Liver (tissue), 9 donors: ENCODE data around the gene EEF2K. TPM values are rescaled to one million over a fixed set of nuclear protein-coding genes. Genes with fewer than 3 reads are reported as not detected.

Source experiments
- DNase-seq: peaks from one replicate; pipeline ENCODE4 v3.0.0-alpha.2; 2017; ENCODE audit warnings: low spot score
- H3K27ac ChIP-seq, 2 donors: one replicate each; pipeline ENCODE4 v1.7.0; 2013; ENCODE audit warnings: inconsistent platforms in 2 of 2, low read length in 2 of 2, control low read depth in 1 of 2, low read depth in 1 of 2, mild to moderate bottlenecking in 1 of 2
- H3K27me3 ChIP-seq, 4 donors: one replicate each; pipeline versions ENCODE4 v1.6.1 to v1.7.0; 2013; ENCODE audit warnings: low read length in 3 of 4, inconsistent platforms in 1 of 4, mild to moderate bottlenecking in 1 of 4, moderate library complexity in 1 of 4; ENCODE audit not compliant: control insufficient read depth in 4 of 4, insufficient read depth in 4 of 4
- H3K36me3 ChIP-seq, 4 donors: one replicate each; pipeline versions ENCODE4 v1.6.1 to v1.7.0; 2013; ENCODE audit warnings: low read length in 3 of 4, mild to moderate bottlenecking in 3 of 4, low read depth in 1 of 4, moderate library complexity in 1 of 4; ENCODE audit not compliant: control insufficient read depth in 4 of 4, insufficient read depth in 3 of 4
- H3K4me1 ChIP-seq, 4 donors: one replicate each; pipeline versions ENCODE4 v1.6.1 to v1.7.0; 2013; ENCODE audit warnings: low read length in 3 of 4, mild to moderate bottlenecking in 3 of 4, moderate library complexity in 1 of 4; ENCODE audit not compliant: control insufficient read depth in 4 of 4, insufficient read depth in 4 of 4
- H3K4me3 ChIP-seq, 3 donors: one replicate each; pipeline versions ENCODE4 v1.6.1 to v1.7.0; 2013; ENCODE audit warnings: low read length in 3 of 3, control low read depth in 1 of 3, low read depth in 1 of 3, mild to moderate bottlenecking in 1 of 3
- H3K9ac ChIP-seq, 2 donors: one replicate each; pipeline ENCODE4 v1.7.0; 2013; ENCODE audit warnings: low read length in 2 of 2, mild to moderate bottlenecking in 2 of 2, moderate library complexity in 2 of 2, control low read depth in 1 of 2, low read depth in 1 of 2
- H3K9me3 ChIP-seq, 4 donors: one replicate each; pipeline versions ENCODE4 v1.6.1 to v1.7.0; 2013; ENCODE audit warnings: low read length in 3 of 4; ENCODE audit not compliant: control insufficient read depth in 4 of 4
- ATF3 ChIP-seq: IDR thresholded peaks from 2 replicates; pipeline ENCODE4 v1.6.1; 2016; ENCODE audit warnings: antibody characterized with exemption
- EGR1 ChIP-seq, 2 donors: IDR thresholded peaks; 2 replicates each; pipeline ENCODE4 v1.6.1; 2016 to 2018; ENCODE audit warnings: antibody characterized with exemption in 2 of 2, low read depth in 2 of 2
- FOXA1 ChIP-seq: IDR thresholded peaks from 2 replicates; pipeline ENCODE4 v1.6.1; 2016; ENCODE audit warnings: antibody characterized with exemption
- FOXA2 ChIP-seq: IDR thresholded peaks from 2 replicates; pipeline ENCODE4 v1.6.1; 2016; ENCODE audit warnings: antibody characterized with exemption
- GABPA ChIP-seq, 2 donors: IDR thresholded peaks in 1 of 2; conservative IDR thresholded peaks in 1 of 2; 2 replicates each; pipeline ENCODE4 v1.6.1; 2016; ENCODE audit warnings: antibody characterized with exemption in 2 of 2, mild to moderate bottlenecking in 1 of 2, moderate library complexity in 1 of 2
- HNF4A ChIP-seq, 2 donors: conservative IDR thresholded peaks; 2 replicates each; pipeline ENCODE4 v1.6.1; 2016; ENCODE audit warnings: antibody characterized with exemption in 2 of 2, mild to moderate bottlenecking in 2 of 2
- HNF4G ChIP-seq: IDR thresholded peaks from 2 replicates; pipeline ENCODE4 v1.6.1; 2016; ENCODE audit warnings: antibody characterized with exemption
- JUND ChIP-seq, 2 donors: IDR thresholded peaks; 2 replicates each; pipeline ENCODE4 v1.6.1; 2016; ENCODE audit warnings: antibody characterized with exemption in 2 of 2
- MAX ChIP-seq: IDR thresholded peaks from 2 replicates; pipeline ENCODE4 v1.6.1; 2016; ENCODE audit warnings: antibody characterized with exemption
- NR2F2 ChIP-seq: IDR thresholded peaks from 2 replicates; pipeline ENCODE4 v1.6.1; 2016; ENCODE audit warnings: antibody characterized with exemption
- RAD21 ChIP-seq, 2 donors: IDR thresholded peaks; 2 replicates each; pipeline ENCODE4 v1.6.1; 2016; ENCODE audit warnings: antibody characterized with exemption in 2 of 2, mild to moderate bottlenecking in 2 of 2
- RXRA ChIP-seq, 2 donors: IDR thresholded peaks; 2 replicates each; pipeline ENCODE4 v1.6.1; 2017 to 2018; ENCODE audit warnings: antibody characterized with exemption in 2 of 2, mild to moderate bottlenecking in 1 of 2
- SP1 ChIP-seq: IDR thresholded peaks from 2 replicates; pipeline ENCODE4 v1.6.1; 2018; ENCODE audit warnings: antibody characterized with exemption, mild to moderate bottlenecking
- TAF1 ChIP-seq: conservative IDR thresholded peaks from 2 replicates; pipeline ENCODE4 v1.6.1; 2016; ENCODE audit warnings: antibody characterized with exemption, mild to moderate bottlenecking
- YY1 ChIP-seq: IDR thresholded peaks from 2 replicates; pipeline ENCODE4 v1.6.1; 2016; ENCODE audit warnings: antibody characterized with exemption, mild to moderate bottlenecking
- ZBTB33 ChIP-seq: IDR thresholded peaks from 2 replicates; pipeline ENCODE4 v1.6.1; 2016; ENCODE audit warnings: antibody characterized with exemption
- WGBS: extraction: QIAGEN DNeasy Blood & Tissue Kit; methylation state at CpG from one replicate; pipeline ENCODE4 v1.1.7; 2013; 5-methylcytosine and 5-hydroxymethylcytosine counted together
- polyA plus RNA-seq, 2 donors: library from polyadenylated mRNA; stranded (reverse) in 1 of 2; unstranded in 1 of 2; fragments of 200-250 nt in 1 of 2; fragments of >200 nt in 1 of 2; fragmentation: Nextera tagmentation in 1 of 2; extraction: Ambion mirVana in 1 of 2; gene quantifications; one replicate each; pipeline versions ENCODE4 v1.2.1 to v1.2.3, GENCODE V29; 2013 to 2015
- total RNA-seq, 2 donors: library from RNA; depleted of rRNA; stranded (reverse); fragments of >200 nt; gene quantifications; one replicate each; pipeline ENCODE4 v1.2.3, GENCODE V29; 2014
- TF ChIP-seq, protein P1 (sequence below): fragments of 150-350 bp; IDR thresholded peaks from 2 replicates; pipeline ENCODE4 v1.5.1; 2017; ENCODE audit warnings: improper control_type of control experiment, low read depth, low read length; ENCODE audit not compliant: missing input control
- TF ChIP-seq, protein P2 (sequence below): IDR thresholded peaks from 2 replicates; pipeline ENCODE4 v1.6.1; 2016; ENCODE audit warnings: antibody characterized with exemption, mild to moderate bottlenecking
- donor health status: healthy.
- donor health status: healthy.
- donor health status: healthy.
- donor health status: healthy.
- donor health status: healthy.

EEF2K gene
- total and polyA plus RNA-seq, 4 donors, result 3.2 to 14.3 (median 8.0) TPM

DNA sequence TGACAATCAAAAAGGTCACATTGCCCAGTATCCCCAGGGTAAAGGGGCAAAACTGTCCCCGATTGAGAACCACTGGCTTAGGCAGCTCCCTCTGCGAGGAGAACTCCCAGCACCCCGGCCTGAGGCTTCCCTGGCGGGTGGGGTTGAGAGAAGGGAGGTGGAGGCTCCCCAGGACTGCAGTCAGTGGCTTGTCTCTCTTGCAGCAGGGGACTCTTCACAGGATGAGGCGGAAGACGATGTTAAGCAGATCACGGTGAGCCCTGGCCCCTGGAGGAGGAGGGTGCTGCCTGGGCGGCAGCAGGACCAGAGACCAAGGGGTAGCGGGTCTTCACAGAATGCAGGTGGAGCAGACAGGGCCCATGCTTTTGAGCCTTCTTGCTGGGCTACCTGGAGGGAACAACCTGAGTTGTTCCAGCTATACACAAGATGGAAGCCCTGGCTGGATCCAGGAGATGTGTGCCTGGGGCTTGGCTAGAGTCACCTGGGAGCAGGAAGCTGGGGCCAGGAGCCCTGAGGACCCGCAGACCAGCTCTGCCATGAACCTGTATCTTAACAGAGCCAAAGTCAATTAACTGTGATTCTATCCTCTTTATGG is 107.9 kb downstream of the EEF2K start:
- TF ChIP-seq HNF4A (conservative IDR thresholded peaks at IDR 0.05), result no peak
- TF ChIP-seq FOXA2, result no peak
- no peak for TF ChIP-seq FOXA1
- no peak for TF ChIP-seq MAX
- no peak for TF ChIP-seq HNF4G
- no peak for TF ChIP-seq YY1
- Histone ChIP-seq H3K4me1 (peaks cover 0 to 7% (median 4%) of the 10 kb centered on the region in 4 donors), H3K27me3 (no peaks in the 10 kb centered on the region), H3K9me3 (no peaks in the 10 kb centered on the region), H3K9ac (no peak overlapping the region), H3K36me3 (peaks cover 13 to 77% (median 30%) of the 10 kb centered on the region in 4 donors), H3K27ac (no peak overlapping the region), H3K4me3 (no peak overlapping the region)
- DNase-seq, result no peak
- WGBS, result 97% methylated on average over 10 of the region's 10 CpGs

DNA sequence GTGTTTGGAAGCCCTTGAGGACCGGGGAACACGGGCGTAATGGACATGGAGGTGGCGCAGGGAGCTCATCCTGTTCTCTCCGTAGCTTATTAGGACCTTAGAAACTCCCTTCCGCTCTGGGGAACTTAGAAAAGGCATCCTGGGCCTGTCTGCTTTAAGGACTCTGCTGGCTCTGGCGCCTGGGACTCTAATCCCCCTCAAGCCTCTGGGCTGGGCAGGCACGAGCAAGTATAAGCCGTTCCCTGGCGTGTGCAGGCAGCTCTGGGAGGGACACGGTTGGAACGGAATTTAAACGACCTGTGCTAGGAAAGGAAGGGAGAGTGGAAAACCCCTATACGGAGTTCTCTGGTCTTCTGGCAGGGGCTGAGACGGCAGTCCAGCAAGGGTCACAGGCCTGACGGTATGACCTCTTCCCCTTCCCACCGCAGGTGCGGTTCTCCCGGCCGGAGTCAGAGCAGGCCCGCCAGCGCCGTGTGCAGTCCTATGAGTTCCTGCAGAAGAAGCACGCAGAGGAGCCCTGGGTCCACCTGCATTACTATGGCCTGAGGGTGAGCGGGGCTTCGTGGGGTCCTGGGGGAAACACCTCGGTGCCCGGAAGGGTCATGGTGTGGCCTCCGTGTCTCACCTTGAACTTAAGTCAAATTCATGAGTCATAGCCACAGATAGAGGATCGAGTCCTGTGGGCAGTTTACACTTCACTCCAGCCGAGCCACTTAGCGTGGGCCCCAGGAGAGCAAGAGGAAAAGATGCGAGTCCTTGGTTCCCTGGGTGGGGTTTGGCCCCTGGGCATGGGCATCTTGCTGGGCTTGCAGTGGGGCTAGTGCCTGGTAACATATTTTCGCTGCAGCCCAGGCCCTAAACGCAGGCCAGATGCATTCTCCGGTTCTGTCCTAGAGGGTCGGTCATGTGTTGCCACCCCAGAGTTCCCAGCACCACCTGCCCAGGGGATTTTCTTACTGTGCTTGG is 108.9 kb downstream of the EEF2K start:
- H3K27ac ChIP-seq, result no peak overlapping the region
- H3K9ac ChIP-seq, result no peak overlapping the region
- 92% methylated on average over 37 of the region's 37 CpGs for WGBS

DNA sequence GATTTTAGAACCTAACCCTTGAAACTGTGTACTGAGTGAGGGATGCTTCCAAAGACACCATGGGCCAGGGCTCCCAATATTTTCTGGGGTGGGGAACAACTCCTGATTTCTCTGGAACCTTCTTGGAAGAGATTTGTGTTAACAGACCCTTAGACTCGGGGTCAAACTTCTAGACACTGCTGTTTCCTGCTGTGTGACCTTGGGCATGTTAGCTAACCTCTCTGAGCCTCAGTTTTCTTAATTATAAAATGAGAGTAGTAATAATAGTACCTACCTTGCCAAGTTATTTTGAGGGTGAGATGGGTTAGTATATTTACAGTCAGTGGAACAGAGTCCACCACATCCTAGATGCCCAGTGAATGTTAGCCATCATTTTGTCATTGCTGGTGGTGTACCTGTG is 109.9 kb downstream of the EEF2K start:
- 85% methylated on average over 1 of the region's 1 CpG for WGBS
- DNase-seq, result no peak
- Histone ChIP-seq H3K4me3 (no peak overlapping the region), H3K36me3 (peaks cover 13 to 74% (median 23%) of the 10 kb centered on the region in 4 donors), H3K9me3 (no peaks in the 10 kb centered on the region), H3K9ac (no peak overlapping the region), H3K27ac (no peak overlapping the region), H3K4me1 (peaks cover 0 to 7% (median 4%) of the 10 kb centered on the region in 4 donors), H3K27me3 (no peaks in the 10 kb centered on the region)
- no peak for TF ChIP-seq EGR1 (IDR thresholded peaks at IDR 0.05; ENCODE audit: low read depth in 2 of 2)
- TF ChIP-seq TAF1, result no peak
- no peak for TF ChIP-seq MAX
- no peak for TF ChIP-seq FOXA2
- no peak for TF ChIP-seq RAD21 (IDR thresholded peaks at IDR 0.05)
- TF ChIP-seq HNF4A (conservative IDR thresholded peaks at IDR 0.05), result no peak
- TF ChIP-seq YY1, result no peak
- TF ChIP-seq NR2F2, result no peak
- TF ChIP-seq FOXA1, result no peak
- no peak for TF ChIP-seq ATF3
- no peak for TF ChIP-seq ZBTB33
- TF ChIP-seq, protein P1, sequence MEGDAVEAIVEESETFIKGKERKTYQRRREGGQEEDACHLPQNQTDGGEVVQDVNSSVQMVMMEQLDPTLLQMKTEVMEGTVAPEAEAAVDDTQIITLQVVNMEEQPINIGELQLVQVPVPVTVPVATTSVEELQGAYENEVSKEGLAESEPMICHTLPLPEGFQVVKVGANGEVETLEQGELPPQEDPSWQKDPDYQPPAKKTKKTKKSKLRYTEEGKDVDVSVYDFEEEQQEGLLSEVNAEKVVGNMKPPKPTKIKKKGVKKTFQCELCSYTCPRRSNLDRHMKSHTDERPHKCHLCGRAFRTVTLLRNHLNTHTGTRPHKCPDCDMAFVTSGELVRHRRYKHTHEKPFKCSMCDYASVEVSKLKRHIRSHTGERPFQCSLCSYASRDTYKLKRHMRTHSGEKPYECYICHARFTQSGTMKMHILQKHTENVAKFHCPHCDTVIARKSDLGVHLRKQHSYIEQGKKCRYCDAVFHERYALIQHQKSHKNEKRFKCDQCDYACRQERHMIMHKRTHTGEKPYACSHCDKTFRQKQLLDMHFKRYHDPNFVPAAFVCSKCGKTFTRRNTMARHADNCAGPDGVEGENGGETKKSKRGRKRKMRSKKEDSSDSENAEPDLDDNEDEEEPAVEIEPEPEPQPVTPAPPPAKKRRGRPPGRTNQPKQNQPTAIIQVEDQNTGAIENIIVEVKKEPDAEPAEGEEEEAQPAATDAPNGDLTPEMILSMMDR, result no peak

More for the DNA sequence above, 108.9 kb downstream of the EEF2K start:
- peaks cover 12 to 70% (median 25%) of the 10 kb centered on the region in 4 donors for H3K36me3 ChIP-seq
- no peak overlapping the region for H3K4me3 ChIP-seq
- H3K27me3 ChIP-seq, result no peaks in the 10 kb centered on the region
- DNase-seq, result no peak
- no peaks in the 10 kb centered on the region for H3K9me3 ChIP-seq
- TF ChIP-seq GABPA (IDR thresholded peaks at IDR 0.05 in 1 of 2, conservative IDR thresholded peaks at IDR 0.05 in 1 of 2), result no peak
- TF ChIP-seq NR2F2, result no peak
- no peak for TF ChIP-seq SP1
- TF ChIP-seq RXRA (IDR thresholded peaks at IDR 0.05), result no peak
- TF ChIP-seq RAD21 (IDR thresholded peaks at IDR 0.05), result no peak
- TF ChIP-seq, protein P2, sequence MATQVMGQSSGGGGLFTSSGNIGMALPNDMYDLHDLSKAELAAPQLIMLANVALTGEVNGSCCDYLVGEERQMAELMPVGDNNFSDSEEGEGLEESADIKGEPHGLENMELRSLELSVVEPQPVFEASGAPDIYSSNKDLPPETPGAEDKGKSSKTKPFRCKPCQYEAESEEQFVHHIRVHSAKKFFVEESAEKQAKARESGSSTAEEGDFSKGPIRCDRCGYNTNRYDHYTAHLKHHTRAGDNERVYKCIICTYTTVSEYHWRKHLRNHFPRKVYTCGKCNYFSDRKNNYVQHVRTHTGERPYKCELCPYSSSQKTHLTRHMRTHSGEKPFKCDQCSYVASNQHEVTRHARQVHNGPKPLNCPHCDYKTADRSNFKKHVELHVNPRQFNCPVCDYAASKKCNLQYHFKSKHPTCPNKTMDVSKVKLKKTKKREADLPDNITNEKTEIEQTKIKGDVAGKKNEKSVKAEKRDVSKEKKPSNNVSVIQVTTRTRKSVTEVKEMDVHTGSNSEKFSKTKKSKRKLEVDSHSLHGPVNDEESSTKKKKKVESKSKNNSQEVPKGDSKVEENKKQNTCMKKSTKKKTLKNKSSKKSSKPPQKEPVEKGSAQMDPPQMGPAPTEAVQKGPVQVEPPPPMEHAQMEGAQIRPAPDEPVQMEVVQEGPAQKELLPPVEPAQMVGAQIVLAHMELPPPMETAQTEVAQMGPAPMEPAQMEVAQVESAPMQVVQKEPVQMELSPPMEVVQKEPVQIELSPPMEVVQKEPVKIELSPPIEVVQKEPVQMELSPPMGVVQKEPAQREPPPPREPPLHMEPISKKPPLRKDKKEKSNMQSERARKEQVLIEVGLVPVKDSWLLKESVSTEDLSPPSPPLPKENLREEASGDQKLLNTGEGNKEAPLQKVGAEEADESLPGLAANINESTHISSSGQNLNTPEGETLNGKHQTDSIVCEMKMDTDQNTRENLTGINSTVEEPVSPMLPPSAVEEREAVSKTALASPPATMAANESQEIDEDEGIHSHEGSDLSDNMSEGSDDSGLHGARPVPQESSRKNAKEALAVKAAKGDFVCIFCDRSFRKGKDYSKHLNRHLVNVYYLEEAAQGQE, result no peak
- TF ChIP-seq JUND (IDR thresholded peaks at IDR 0.05), result no peak
- no peak for TF ChIP-seq YY1
- peaks cover 0 to 7% (median 4%) of the 10 kb centered on the region in 4 donors for H3K4me1 ChIP-seq
